H9 (cell line): ENCODE measurements around the gene TEX22. TPM values are rescaled to one million over a fixed set of nuclear protein-coding genes. Genes with fewer than 3 reads are reported as not detected.
"Not testable (repeated sequence)": the region's sequence is repeated elsewhere in the genome, so short reads cannot be mapped to it uniquely, and the experiment has no call there.

Experiments used
- DNase-seq: peaks from one replicate; pipeline ENCODE4 v3.0.0-alpha.2; 2017
- H2AFZ ChIP-seq: one replicate; pipeline ENCODE4 v1.6.1; 2013; ENCODE audit warnings: mild to moderate bottlenecking, low read length, control low read depth, moderate library complexity
- H2AK5ac ChIP-seq: 2 replicates; pipeline ENCODE4 v1.6.1; 2013; ENCODE audit warnings: low read length, control low read depth, mixed read lengths; ENCODE audit not compliant: insufficient read length
- H2BK120ac ChIP-seq: one replicate; pipeline ENCODE4 v1.6.1; 2013; ENCODE audit warnings: low read depth, mild to moderate bottlenecking, low read length, control low read depth, inconsistent platforms; ENCODE audit not compliant: poor library complexity, severe bottlenecking
- H2BK12ac ChIP-seq: 2 replicates; pipeline ENCODE4 v1.6.1; 2013; ENCODE audit warnings: low read length, control low read depth, mixed read lengths, low read depth; ENCODE audit not compliant: insufficient read length
- H2BK15ac ChIP-seq: 2 replicates; pipeline ENCODE4 v1.6.1; 2013; ENCODE audit warnings: low read depth, low read length, control low read depth
- H2BK20ac ChIP-seq: one replicate; pipeline ENCODE4 v1.6.1; 2013; ENCODE audit warnings: low read depth, mild to moderate bottlenecking, low read length, control low read depth, inconsistent platforms; ENCODE audit not compliant: poor library complexity, severe bottlenecking
- H2BK5ac ChIP-seq: 2 replicates; pipeline ENCODE4 v1.6.1; 2013; ENCODE audit warnings: low read length, control low read depth, mixed read lengths; ENCODE audit not compliant: insufficient read length
- H3K14ac ChIP-seq: 2 replicates; pipeline ENCODE4 v1.6.1; 2013; ENCODE audit warnings: low read length, control low read depth; ENCODE audit not compliant: insufficient read depth
- H3K18ac ChIP-seq: 2 replicates; pipeline ENCODE4 v1.6.1; 2013; ENCODE audit warnings: low read depth, mild to moderate bottlenecking, mixed read lengths, low read length, control low read depth; ENCODE audit not compliant: insufficient read length
- H3K23ac ChIP-seq: 2 replicates; pipeline ENCODE4 v1.6.1; 2013; ENCODE audit warnings: low read length, control low read depth, mixed read lengths, low read depth; ENCODE audit not compliant: insufficient read length
- H3K23me2 ChIP-seq: 2 replicates; pipeline ENCODE4 v1.6.1; 2013; ENCODE audit warnings: low read depth, mild to moderate bottlenecking, mixed read lengths, low read length, control low read depth; ENCODE audit not compliant: insufficient read length, poor library complexity, severe bottlenecking
- H3K27ac ChIP-seq: 2 replicates; pipeline ENCODE4 v1.5.1; 2013; ENCODE audit warnings: low read length, control low read depth, mixed read lengths, low read depth; ENCODE audit not compliant: insufficient read length
- H3K27me3 ChIP-seq: 2 replicates; pipeline ENCODE4 v1.6.1; 2013; ENCODE audit warnings: low read length, control low read depth, inconsistent platforms; ENCODE audit not compliant: insufficient read depth
- H3K4ac ChIP-seq: 2 replicates; pipeline ENCODE4 v1.6.1; 2013; ENCODE audit warnings: low read depth, mild to moderate bottlenecking, control low read depth, inconsistent platforms, low read length, moderate library complexity
- H3K4me1 ChIP-seq: 2 replicates; pipeline ENCODE4 v1.6.1; 2013; ENCODE audit warnings: low read length, control low read depth, inconsistent platforms; ENCODE audit not compliant: insufficient read depth
- H3K4me2 ChIP-seq: 2 replicates; pipeline ENCODE4 v1.6.1; 2013; ENCODE audit warnings: low read length, control low read depth, mixed read lengths; ENCODE audit not compliant: insufficient read length, insufficient read depth
- H3K56ac ChIP-seq: 2 replicates; pipeline ENCODE4 v1.6.1; 2013; ENCODE audit warnings: low read depth, mild to moderate bottlenecking, mixed read lengths, low read length, control low read depth; ENCODE audit not compliant: insufficient read length
- H3K79me1 ChIP-seq: 2 replicates; pipeline ENCODE4 v1.6.1; 2013; ENCODE audit warnings: low read depth, mild to moderate bottlenecking, moderate library complexity, low read length, control low read depth, inconsistent platforms; ENCODE audit not compliant: insufficient read depth, poor library complexity, severe bottlenecking
- H3K79me2 ChIP-seq: 2 replicates; pipeline ENCODE4 v1.6.1; 2013; ENCODE audit warnings: low read length, control low read depth, inconsistent platforms; ENCODE audit not compliant: insufficient read depth
- H3K9ac ChIP-seq: 2 replicates; pipeline ENCODE4 v1.6.1; 2013; ENCODE audit warnings: low read length, control low read depth, mixed read lengths; ENCODE audit not compliant: insufficient read length; ENCODE audit errors: extremely low read depth
- H3K9me3 ChIP-seq: one replicate; pipeline ENCODE4 v1.6.1; 2013; ENCODE audit warnings: low read depth, low read length, inconsistent platforms; ENCODE audit not compliant: control insufficient read depth
- H3T11ph ChIP-seq: one replicate; pipeline ENCODE4 v1.6.1; 2013; ENCODE audit warnings: mild to moderate bottlenecking, low read length, control low read depth, inconsistent platforms
- H4K20me1 ChIP-seq: one replicate; pipeline ENCODE4 v1.6.1; 2013; ENCODE audit not compliant: control insufficient read depth, insufficient read length, insufficient read depth
- H4K5ac ChIP-seq: 2 replicates; pipeline ENCODE4 v1.6.1; 2013; ENCODE audit warnings: low read depth, mild to moderate bottlenecking, mixed read lengths, low read length, control low read depth; ENCODE audit not compliant: insufficient read length
- H4K8ac ChIP-seq: replicated peaks from 2 replicates; pipeline ENCODE4 v1.6.1; 2013; ENCODE audit warnings: low read length, control low read depth, mixed read lengths, low read depth; ENCODE audit not compliant: insufficient read length
- H4K91ac ChIP-seq: 2 replicates; pipeline ENCODE4 v1.6.1; 2013; ENCODE audit warnings: low read depth, mild to moderate bottlenecking, moderate library complexity, mixed read lengths, low read length, control low read depth; ENCODE audit not compliant: insufficient read length
- H3K27ac Mint-ChIP-seq, 3 experiments: 2 replicates in 2 of 3; 3 replicates in 1 of 3; pipeline ENCODE4 v1.8.0; 2020 to 2021; ENCODE audit warnings: mixed read lengths in 3 of 3, mild to moderate bottlenecking in 1 of 3, moderate library complexity in 1 of 3
- H3K27me3 Mint-ChIP-seq: 2 replicates; pipeline ENCODE4 v1.8.0; 2021; ENCODE audit warnings: low read depth, mild to moderate bottlenecking, moderate library complexity, mixed read lengths
- H3K36me3 Mint-ChIP-seq, 3 experiments: 2 replicates in 2 of 3; 3 replicates in 1 of 3; pipeline ENCODE4 v1.8.0; 2020 to 2021; ENCODE audit warnings: low read depth in 3 of 3, mixed read lengths in 3 of 3; ENCODE audit not compliant: insufficient read depth in 1 of 3
- H3K4me1 Mint-ChIP-seq, 2 experiments: 2 replicates each; pipeline ENCODE4 v1.8.0; 2020; ENCODE audit warnings: mixed read lengths in 2 of 2
- H3K4me3 Mint-ChIP-seq, 2 experiments: 2 replicates in 1 of 2; 3 replicates in 1 of 2; pipeline ENCODE4 v1.8.0; 2020 to 2021; ENCODE audit warnings: mild to moderate bottlenecking in 2 of 2, mixed read lengths in 2 of 2, moderate library complexity in 1 of 2
- H3K9me3 Mint-ChIP-seq, 2 experiments: 2 replicates in 1 of 2; 3 replicates in 1 of 2; pipeline ENCODE4 v1.8.0; 2020; ENCODE audit warnings: mild to moderate bottlenecking in 2 of 2, mixed read lengths in 2 of 2, moderate library complexity in 1 of 2
- CTCF ChIP-seq: fragments of 200-600 bp; sonication (generic); conservative IDR thresholded peaks from 3 replicates; pipeline ENCODE4 v1.8.0; 2021; ENCODE audit warnings: antibody characterized with exemption, mild to moderate bottlenecking
- WGBS: extraction: QIAGEN DNeasy Blood & Tissue Kit; methylation state at CpG from one replicate; pipeline ENCODE4 v1.1.7; 2013; ENCODE audit warnings: missing lambda C conversion rate, low lambda C conversion rate, mixed read lengths; ENCODE audit not compliant: insufficient read length; ENCODE audit errors: extremely low coverage; 5-methylcytosine and 5-hydroxymethylcytosine counted together
- total RNA-seq: library from RNA; stranded (reverse); gene quantifications from 2 replicates; pipeline ENCODE4 v1.2.1, GENCODE V29; 2021

TEX22 gene
- total RNA-seq, 1 experiment from 2014 or later = 0.83 TPM

GRCh38 chr14:105358943-105359342 lies 39.4 kb upstream of the TEX22 start:
- H3K36me3 Mint-ChIP-seq = peaks cover 8 to 15% (median 11%) of the 10 kb centered on the region in 3 experiments
- no peak overlapping the region for H3K56ac ChIP-seq
- H3T11ph ChIP-seq = no peak overlapping the region

GRCh38 chr14:105361412-105361811 lies 36.9 kb upstream of the TEX22 start:
- not testable (repeated sequence) for H3K18ac ChIP-seq, H4K8ac ChIP-seq, H2BK120ac ChIP-seq, H4K91ac ChIP-seq, H3K23me2 ChIP-seq, H3K27ac Mint-ChIP-seq, H3K14ac ChIP-seq, H4K5ac ChIP-seq, DNase-seq, H3T11ph ChIP-seq, H2AK5ac ChIP-seq, H3K27ac ChIP-seq, H2BK15ac ChIP-seq, H2BK20ac ChIP-seq, H3K4me3 Mint-ChIP-seq, H4K20me1 ChIP-seq, H3K23ac ChIP-seq, H2BK5ac ChIP-seq, H2AFZ ChIP-seq, H3K79me1 ChIP-seq, H3K9ac ChIP-seq, H3K27me3 ChIP-seq, H3K56ac ChIP-seq, H2BK12ac ChIP-seq, H3K4me1 ChIP-seq, H3K4ac ChIP-seq, H3K4me2 ChIP-seq, H3K79me2 ChIP-seq, H3K9me3 ChIP-seq, H3K9me3 Mint-ChIP-seq
- H3K27me3 Mint-ChIP-seq = peaks cover 11% of the 10 kb centered on the region
- peaks cover 8 to 12% (median 11%) of the 10 kb centered on the region in 3 experiments for H3K36me3 Mint-ChIP-seq
- peaks cover 10 to 11% of the 10 kb centered on the region in 2 experiments for H3K4me1 Mint-ChIP-seq
- no CpG with 5 or more reads among the region's 10 CpGs for WGBS

More at GRCh38 chr14:105358943-105359342, 39.4 kb upstream of the TEX22 start:
- no peak overlapping the region for H2BK15ac ChIP-seq
- H3K27ac ChIP-seq = no peak overlapping the region
- no peak overlapping the region for H3K9ac ChIP-seq
- no peak overlapping the region for H4K8ac ChIP-seq
- no peaks in the 10 kb centered on the region for H3K79me1 ChIP-seq
- no peak overlapping the region for H4K5ac ChIP-seq
- no peak for DNase-seq
- H3K9me3 Mint-ChIP-seq = no peaks in the 10 kb centered on the region
- TF ChIP-seq CTCF = no peak
- no peak overlapping the region for H2BK5ac ChIP-seq
- H3K14ac ChIP-seq = no peak overlapping the region
- H3K4me3 Mint-ChIP-seq = no peak overlapping the region
- H3K27me3 ChIP-seq = no peaks in the 10 kb centered on the region
- H3K4me1 Mint-ChIP-seq = peaks cover 10 to 14% of the 10 kb centered on the region in 2 experiments
- H3K4ac ChIP-seq = no peak overlapping the region
- H2BK120ac ChIP-seq = no peak overlapping the region
- no peak overlapping the region for H2AK5ac ChIP-seq
- no peak overlapping the region for H2BK12ac ChIP-seq
- H3K4me2 ChIP-seq = no peak overlapping the region
- no peak overlapping the region; a peak in 1 of 7 replicates for H3K27ac Mint-ChIP-seq
- H2AFZ ChIP-seq = no peak overlapping the region
- H3K23ac ChIP-seq = no peak overlapping the region
- H3K27me3 Mint-ChIP-seq = peaks cover 11% of the 10 kb centered on the region
- no peaks in the 10 kb centered on the region for H3K4me1 ChIP-seq
- H2BK20ac ChIP-seq = no peak overlapping the region
- no peak overlapping the region for H3K18ac ChIP-seq
- H4K91ac ChIP-seq = no peak overlapping the region
- no peaks in the 10 kb centered on the region for H3K79me2 ChIP-seq
- H3K23me2 ChIP-seq = no peaks in the 10 kb centered on the region
- H4K20me1 ChIP-seq = peaks cover 4% of the 10 kb centered on the region
- WGBS = no CpG with 5 or more reads among the region's 16 CpGs
- H3K9me3 ChIP-seq = no peaks in the 10 kb centered on the region
